GM12864 (cell line): ENCODE data around the gene RRP9.
"Not testable (repeated sequence)": the region's sequence is repeated elsewhere in the genome, so short reads cannot be mapped to it uniquely, and the experiment has no call there.

ENCODE experiments used
- DNase-seq: peaks from one replicate; pipeline ENCODE4 v3.0.0-alpha.2; 2011; ENCODE audit warnings: low read depth
- H3K4me3 ChIP-seq: 2 replicates; pipeline ENCODE4 v1.5.1; 2011; ENCODE audit warnings: mild to moderate bottlenecking, low read depth, low read length, control low read depth
- CTCF ChIP-seq: IDR thresholded peaks from 2 replicates; pipeline ENCODE4 v1.5.1; 2011; ENCODE audit warnings: low read depth, mild to moderate bottlenecking, moderate library complexity, low read length, control low read depth, inconsistent platforms; ENCODE audit errors: missing control alignments

RRP9 gene, protein sequence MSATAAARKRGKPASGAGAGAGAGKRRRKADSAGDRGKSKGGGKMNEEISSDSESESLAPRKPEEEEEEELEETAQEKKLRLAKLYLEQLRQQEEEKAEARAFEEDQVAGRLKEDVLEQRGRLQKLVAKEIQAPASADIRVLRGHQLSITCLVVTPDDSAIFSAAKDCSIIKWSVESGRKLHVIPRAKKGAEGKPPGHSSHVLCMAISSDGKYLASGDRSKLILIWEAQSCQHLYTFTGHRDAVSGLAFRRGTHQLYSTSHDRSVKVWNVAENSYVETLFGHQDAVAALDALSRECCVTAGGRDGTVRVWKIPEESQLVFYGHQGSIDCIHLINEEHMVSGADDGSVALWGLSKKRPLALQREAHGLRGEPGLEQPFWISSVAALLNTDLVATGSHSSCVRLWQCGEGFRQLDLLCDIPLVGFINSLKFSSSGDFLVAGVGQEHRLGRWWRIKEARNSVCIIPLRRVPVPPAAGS

DNA sequence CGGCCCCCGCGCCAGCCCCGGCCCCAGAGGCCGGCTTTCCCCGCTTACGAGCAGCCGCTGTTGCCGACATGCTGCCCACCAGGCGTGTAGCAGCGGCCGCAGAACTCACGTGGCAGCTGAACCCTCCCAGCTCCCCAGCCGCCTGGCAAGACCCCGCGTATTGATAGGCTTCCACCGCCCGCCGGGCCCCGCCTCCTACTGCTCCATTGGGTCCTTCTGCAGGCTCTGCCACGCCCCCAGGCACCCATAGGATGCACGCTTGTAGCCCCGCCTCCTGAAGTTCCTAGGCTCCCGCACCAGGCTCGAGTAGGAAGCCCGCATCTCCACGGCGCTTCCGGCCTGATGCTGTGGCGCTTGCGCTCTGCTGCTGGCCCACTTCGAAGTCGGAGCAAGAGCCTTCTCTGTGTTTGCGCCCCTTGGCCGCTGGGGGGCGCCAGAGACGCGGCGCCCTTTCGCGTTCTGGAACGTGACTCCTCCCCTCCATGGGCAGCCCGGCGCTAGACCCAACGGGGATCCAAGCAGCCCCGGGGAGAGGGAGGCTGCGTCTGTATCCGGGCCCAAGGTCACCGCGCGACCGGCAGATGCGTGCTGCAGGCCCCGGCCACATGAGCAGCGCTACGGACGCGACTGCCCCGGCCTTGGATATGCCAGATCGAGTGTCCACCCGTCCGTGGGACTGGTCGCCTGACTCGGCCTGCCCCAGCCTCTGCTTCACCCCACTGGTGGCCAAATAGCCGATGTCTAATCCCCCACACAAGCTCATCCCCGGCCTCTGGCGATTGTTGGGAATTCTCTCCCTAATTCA lies at the start of gene RRP9, which contains the start of gene PARP3:
Gene RRP9, minus strand, starts transcription at position 107 of the 805 bp plus-strand sequence. Its CDS starts 37 bp downstream, at position 70.
Gene PARP3, plus strand, starts transcription at position 566 of the 805 bp plus-strand sequence. CDS start 993 bp downstream, outside the sequence.
- peak; percentile 99 for DNase-seq
- peak within 1 kb of the TSS; percentile 88 for H3K4me3 ChIP-seq
- TF ChIP-seq CTCF, result peak; percentile 98

DNA sequence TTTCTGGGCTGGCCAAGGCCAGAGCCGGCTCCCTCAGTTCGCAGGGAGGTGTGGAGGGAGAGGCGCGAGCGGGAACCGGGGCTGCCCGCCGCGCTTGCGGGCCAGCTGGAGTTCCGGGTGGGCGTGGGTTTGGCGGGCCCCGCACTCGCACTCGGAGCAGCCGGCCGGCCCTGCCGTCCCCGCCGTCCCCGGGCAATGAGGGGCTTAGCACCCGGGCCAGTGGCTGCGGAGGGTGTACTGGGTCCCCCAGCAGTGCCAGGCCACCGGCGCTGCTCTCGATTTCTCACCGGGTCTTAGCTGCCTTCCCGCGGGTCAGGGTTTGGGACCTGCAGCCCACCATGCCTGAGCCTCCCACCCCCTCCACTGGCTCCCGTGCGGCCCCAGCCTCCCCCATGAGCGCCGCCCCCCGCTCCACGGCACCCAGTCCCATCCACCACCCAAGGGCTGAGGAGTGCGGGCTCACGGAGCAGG lies 48.8 kb upstream of the RRP9 start:
- DNase-seq, H3K4me3 ChIP-seq: not testable (repeated sequence)

GRCh38 chr3:51988286-51989146 lies 46.8 kb upstream of the RRP9 start:
- no peak overlapping the region for H3K4me3 ChIP-seq
- DNase-seq, result no peak
- no peak for TF ChIP-seq CTCF

- no peak for TF ChIP-seq CTCF
- no peak for DNase-seq
- no peak overlapping the region for H3K4me3 ChIP-seq
Observed at GRCh38 chr3:51987568-51987967, 45.9 kb upstream of the RRP9 start.

- no peak overlapping the region for H3K4me3 ChIP-seq
- DNase-seq, result no peak
Observed at GRCh38 chr3:51986010-51986947, 44.6 kb upstream of the RRP9 start.

More at GRCh38 chr3:51986010-51986947, 44.6 kb upstream of the RRP9 start:
- no peak for TF ChIP-seq CTCF
